ENCODE results near the gene SHISAL1.
"Not testable (repeated sequence)": the region's sequence is repeated elsewhere in the genome, so short reads cannot be mapped to it uniquely, and the experiment has no call there.

The SHISAL1 gene

DNA sequence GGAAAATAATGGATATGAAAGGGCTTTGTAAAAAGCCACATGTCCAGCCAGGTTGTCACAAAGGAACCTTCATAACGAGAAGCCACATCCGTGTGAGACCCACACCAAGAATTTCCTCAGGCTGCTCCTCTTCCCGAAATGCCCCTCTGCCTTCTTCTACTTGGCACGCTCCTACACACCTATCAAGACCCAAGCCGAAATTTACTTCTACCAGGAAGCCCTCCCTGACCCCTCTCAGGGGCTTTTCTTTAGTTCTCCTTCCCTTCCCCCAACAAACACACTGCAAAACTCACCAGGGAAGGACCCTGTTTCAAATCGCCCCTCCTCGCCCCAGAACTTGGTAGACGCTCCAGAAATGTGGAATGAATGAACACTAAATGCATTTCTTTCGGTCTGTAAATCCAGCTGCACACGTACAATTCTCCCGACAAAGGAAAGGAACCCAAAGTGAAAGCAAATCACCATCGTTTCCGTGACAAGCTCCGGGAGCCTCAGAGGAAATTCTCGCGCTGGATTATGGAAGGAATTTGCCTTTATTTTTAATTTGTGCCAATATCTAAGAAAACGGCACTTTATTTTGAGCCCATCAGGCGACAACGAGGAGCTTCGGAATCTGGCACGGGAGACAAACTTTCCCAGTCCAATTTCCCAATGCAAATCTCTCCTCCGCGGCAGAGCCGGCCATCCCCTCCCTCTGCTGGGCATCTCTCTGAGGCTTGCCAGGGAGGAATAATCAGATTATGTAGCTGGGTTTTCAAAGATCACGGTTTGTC is 13.2 kb upstream of the SHISAL1 start:
- DNase-seq = no peak

DNA sequence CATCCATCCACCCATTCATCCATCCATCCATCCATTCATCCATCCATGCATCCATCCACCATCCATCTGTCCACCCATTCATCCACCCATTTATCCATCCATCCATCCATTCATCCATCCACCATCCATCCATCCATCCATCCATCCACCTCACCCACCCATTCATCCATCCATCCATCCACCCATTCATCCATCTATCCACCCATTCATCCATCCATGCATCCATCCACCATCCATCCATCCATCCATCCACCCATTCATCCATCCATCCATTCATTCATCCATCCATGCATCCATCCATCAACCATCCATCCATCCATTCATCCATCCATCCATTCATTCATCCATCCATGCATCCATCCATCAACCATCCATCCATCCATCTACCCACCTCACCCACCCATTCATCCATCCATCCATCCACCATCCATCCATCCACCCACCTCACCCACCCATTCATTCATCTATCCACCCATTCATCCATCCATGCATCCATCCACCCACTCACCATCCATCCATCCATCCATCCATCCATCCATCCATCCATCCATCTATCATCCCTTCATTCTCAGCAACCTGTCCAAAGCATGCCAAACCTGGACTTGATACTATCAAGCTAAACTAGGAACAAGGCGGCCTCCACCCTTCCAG is 10.5 kb upstream of the SHISAL1 start:
- not testable (repeated sequence) for DNase-seq

DNA sequence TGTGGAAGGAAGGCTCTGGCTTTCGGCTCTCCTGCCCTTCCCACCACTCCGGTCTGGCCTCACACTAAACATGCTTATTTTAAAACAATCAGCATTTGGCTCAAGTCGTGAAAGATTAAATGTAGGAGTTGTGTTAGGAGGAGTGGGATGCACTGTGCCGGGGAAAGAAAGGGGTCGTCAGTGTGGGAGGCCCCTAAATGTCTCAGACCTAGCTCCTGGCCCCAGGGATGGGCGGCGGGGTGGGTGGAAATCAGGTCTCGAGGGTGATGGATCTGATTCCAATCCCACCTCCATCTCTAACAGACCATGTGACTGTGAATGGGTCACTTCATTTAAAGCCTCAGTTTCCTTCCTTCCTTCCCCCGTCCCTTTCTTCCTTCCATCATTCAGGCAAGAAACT is 6.9 kb upstream of the SHISAL1 start:
- no peak for DNase-seq

DNA sequence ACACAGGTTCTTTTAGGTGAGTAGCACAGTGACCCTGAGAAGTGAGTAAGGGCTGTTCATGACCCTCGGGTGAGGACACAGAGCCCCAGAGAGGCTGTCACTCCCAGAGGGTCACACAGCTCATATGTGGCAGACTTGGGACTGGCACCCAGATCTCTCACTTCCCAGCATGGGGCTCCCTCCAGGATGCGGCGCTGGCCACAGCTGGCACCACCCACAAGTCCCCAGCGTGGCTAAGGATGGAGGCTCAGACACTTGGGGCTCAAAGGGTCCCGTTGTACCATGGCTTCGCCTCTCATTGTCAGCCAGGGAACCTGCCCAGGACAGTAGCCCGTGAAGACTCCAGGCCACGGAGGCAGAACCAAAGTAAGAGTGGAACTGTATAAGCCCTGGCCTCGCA is 6.0 kb upstream of the SHISAL1 start:
- DNase-seq = no peak

DNA sequence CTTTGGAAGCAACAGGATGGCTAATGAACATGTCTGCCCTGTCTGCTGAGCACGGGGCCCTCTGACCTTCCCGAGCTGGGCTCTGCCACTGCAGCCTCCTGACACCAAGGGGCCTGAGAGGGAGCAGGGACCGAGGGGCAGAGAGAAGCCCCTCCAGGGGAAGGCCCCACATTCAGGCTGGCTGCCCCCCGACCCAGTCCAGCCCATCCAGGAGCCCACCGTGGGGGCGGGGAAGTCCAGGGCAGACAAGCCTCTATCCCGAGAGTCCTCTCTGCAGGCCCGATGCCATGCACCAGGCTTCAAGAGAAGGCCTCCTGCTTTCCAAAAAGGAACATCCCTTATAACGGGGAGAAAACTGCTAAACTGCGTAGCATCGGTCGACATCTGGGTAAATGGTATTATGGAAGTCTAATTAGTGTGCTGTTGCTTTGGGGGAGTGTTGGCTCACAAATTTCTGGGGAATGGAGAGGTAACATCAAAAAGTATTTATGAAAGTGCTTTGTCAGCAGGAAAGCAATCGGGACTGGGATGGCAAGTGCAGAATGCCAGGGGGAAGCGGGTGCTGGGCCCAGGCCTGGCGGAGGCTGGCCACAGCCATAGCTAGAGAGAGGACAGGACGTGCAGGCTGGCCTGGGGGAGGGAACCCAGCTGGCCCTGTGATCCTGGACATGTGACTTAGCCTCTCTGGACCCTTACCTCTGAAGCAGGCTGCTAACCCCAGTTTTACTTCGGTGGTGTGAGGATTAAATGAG is 5.3 kb upstream of the SHISAL1 start:
- DNase-seq = no peak

DNA sequence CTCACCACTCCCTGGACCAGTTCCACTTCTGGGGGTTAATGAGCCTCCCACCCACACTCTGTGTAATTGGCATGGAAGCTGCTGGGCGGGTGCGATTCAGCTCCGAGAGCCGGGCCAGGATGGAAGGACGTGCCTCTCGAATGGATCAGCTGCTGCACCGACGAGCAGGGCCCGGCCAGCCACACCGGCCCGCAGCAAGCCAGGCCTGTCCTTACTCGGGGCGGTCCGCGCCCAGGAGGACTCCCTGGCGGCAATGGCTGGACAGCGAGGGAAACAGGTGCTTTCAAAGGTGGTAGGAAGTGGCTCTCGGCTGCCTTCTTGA is 4.3 kb upstream of the SHISAL1 start:
- DNase-seq = no peak

DNA sequence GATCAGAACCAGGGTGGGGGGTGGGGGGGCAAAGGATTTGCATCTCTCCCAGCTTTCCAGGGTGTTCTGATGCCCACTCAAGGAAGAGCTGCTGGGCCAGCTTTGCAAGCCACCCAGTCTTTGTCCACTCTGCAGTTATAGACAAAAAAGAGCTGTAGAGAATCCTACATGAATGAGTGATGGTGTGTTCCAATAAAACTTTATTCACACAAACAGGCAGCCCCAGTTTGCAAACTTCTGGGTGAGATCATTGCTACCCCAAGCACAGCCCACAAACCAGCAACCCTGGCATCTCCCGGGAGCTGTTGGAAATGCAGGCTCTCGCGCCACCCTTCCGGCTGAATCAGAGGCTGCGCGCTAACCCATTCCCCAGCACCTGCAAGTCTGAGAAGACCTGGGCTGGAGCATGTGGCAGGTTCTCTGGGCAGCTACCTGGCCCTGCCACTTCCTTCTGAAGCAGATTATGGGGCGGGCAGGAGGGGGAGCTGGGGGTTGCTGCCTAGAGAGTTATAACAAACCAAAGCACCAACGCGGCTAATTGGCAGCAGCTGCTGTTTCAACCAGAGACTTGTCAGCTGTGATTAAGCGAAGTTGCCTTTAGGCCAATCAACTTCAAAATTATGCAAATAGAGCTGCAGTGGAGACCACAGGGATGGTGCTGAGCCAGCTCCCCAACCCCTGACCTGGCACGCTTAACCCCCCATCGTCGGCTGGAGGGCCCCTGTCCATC is 3.8 kb upstream of the SHISAL1 start:
- no peak for DNase-seq

DNA sequence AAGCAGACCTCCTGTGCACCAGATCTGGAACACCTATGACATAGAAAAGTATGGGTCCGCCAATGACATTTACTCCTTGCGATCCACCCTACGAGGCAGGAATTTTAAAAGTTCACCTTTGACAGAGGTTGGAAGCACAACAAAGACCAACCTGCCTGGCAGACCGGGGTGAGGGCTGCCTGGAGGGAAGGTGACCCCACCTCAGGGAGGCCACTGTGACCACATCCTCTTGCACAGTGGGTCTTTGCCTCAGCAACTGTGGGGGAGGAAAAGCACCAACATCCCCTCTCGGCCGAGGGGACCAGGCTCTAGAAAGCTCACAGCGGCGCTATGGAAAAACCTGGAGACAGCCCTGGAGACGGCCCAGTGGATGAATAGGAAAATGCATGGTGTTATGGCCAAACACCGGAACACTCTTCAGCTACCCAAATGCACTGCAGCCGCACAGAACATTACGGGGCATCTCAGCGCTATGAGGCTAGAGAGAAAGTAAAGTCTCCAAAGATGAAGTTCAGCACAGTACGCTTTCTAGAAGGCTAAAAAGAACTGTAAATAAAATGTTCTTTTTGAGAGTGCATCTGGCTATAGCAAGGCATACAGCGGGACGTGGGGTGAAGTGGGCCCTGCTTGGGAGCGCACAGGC is 1.8 kb upstream of the SHISAL1 start:
- DNase-seq = no peak

DNA sequence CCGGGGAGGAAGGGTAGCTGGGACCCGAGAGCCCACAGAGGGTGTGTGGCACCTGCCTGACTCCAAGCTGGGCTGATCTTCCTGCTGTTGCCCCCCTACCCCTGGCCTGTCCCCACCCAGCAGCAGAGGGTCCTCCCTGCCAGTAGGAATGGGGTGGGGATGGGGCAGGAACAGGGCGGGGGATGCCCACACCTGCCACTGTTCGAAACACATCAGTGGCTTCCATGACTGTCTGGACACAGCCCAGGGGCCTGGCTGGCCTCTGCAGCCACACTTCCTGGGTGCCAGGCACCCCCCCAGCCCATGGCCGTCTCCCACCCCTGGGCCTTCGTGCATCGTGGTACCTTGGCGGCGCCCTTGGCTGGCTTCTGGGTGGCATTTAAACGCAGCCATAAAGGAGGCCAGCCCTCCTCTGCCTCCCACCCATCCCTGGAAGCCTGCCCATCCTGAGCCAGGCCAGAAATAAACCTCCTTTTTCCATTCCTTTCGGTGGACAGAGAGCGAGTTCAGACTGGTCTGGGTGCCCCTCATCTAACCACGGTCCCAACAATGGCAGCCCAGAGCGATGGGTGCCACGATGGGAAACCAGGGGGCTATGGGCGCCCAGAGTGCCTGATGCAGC is 745 bp upstream of the SHISAL1 start:
- DNase-seq = no peak

DNA sequence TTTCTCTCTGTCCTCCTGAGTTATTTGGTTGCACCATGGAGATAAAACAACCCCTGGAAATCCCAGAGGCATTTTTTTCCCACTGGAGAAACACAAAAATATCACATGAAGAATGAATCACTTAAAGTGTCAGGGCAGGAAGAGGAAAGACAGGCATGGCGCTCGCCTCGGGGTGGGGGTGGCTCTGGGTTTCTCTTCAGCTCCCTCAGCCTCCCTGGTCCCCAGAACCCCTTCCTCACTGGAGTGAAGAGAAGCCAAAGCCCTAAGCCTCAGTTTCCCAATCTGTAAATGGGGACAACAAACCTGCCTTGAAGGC is 938 bp downstream of the SHISAL1 start:
- DNase-seq = no peak

DNA sequence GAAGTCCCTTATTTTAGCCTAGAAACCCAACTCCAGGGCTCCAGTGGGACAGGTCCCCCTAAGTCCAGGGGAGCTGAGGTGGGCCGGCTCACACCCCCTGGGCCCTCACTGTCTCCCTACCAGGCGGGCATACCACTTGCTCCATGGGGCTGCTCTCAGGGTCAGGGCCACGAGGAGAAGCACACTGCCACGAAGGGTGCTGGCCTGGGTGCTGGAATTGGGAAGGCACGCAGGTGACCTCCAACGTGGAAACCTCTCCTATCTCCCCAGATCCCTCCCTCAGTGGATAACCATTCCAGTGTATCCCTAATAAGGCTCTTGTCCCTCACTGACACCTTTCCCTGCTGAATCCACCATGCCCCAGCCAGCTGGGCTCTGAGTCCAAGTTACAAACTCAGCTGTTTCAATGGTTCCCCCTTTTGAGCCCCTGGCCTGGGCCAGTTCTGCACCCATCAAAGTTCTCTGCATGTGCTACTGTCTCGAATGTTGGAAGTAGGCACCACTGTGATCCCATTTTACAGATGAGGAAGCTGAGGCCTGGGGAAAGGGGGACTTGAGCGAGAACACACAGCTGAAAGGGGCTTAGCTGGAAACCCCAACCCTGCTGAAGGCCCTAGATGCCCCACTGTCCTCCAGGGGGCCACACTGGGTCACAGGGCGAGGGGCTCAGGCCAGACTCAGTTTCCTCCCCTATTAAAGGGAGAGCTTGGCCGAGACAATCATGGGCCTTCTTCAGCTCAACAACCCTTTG is 1.5 kb downstream of the SHISAL1 start:
- no peak for DNase-seq

DNA sequence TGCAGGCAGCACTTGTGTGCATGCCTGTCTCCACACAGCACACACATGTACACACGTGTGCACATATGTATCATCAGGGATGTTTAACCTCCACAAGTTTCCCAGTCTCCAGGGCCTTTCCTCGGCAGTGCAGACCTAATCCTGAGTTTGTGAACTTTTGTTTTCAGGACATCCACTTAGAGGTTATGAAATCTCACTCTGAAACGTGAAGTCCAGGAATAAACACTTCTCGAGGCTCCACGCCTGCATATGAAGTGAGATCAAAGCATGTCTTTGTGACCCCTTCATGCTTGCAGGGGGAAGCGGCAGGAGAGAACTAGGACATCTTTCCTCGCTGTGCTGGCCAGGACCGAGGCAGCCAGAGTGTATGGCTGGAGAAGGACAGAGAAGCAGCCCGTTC is 3.1 kb downstream of the SHISAL1 start:
- DNase-seq = no peak

DNA sequence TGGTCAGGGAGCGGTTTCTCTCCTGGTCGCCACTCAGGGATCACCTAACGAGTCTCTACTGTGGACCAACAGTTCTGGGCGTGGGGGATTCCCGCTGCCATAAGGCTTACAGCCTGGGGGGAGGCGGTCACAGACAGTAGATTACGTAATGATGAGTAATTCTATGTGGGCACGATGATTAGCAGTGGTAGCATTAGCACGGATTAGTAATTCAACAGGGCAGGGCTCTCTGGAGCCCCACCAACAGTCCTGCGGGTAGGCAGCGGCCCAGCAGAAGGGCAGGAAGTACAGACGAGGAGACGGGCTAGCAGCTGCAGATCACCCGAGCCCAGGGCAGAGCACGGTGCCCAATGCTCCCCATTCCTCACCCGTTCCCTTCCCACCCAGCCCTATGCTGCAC is 3.6 kb downstream of the SHISAL1 start:
- DNase-seq = no peak

DNA sequence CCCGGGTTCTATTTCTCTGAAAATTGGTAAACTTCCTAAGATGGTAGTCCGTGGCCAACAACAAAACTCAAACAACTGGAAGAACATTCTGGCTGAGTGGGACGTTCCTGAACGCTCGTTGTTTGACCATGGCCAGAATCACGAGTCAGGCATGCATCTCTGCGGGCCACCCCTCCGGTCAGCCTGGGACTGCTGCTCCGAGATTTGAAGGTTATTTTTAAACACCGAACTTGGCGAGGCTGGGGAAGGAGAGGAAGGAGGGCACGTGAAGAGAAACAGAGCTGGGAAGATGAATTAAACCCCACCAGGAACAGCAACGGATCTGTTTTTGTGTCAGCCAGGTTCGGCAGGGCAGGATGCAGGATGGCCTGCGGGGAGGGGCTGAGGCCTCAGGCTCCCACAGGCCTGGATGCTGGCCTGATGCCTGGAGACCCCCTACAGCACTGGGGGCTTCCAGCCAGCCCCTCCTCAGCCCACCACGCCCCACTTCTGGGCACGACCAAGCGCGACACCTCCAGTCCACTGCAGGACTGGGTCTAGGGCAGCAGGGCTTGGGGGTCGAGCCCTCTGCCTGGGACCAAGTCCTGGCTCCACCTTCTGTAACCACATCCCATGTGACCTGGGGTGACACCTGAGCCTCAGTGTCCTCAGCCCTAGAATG is 5.1 kb downstream of the SHISAL1 start:
- no peak for DNase-seq

DNA sequence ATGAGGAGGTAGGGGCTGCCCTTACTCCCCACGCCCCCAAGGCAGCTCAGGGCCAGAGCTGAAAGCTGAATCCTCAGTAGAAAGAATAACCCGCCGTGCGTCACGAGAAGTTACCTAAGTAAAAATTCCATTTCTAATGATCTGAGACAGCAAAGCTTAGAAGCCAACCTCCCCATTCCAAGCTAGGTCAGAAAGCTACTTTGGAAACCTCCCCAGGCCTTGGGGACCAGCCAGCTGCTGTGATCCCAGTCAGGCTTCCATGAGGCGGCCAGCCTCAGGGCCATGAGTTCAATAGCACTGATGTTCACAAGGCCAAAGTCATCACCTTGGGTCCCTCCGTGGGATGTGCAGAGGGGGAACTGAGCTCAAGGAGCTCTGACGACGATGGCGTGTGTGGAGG is 6.9 kb downstream of the SHISAL1 start:
- DNase-seq = no peak

DNA sequence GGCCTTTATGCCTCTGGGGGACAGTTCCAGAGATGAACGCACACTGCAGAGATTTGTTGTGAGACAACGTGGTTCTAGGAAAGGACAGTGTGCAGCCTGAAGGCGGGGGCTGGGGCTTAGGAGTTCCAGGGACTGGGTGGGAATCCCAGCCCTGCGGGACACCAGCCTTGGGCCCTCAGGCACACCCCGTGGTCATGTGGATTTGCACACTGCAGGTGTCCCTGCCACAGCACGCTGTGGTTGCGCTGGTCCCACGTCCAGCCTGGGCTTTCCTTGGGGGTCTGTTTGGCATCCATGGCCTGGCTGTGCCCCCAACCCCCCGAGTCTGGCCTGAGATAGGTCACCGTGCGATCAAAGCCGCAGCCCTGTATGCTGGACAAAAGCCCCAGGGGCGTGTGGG is 7.3 kb downstream of the SHISAL1 start:
- DNase-seq = no peak

DNA sequence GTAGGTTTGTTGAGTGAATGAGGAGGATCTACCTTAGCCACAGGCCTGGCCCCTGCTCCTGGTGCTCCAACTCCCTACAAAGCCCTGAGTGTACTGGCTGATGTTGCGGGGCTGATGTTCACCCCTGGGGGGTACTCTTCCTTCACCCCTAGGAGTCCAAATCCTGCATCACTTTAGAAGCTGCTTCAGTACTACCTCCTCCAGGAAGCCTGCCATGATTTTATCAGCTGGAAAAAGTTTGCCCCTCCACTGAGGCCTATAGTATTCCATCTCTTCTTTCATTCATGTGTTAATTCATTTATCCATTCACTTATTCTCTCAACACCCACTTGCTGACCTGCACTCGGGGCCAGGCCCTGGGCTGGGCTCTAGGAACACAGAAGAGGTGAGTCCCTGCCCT is 7.8 kb downstream of the SHISAL1 start:
- no peak for DNase-seq

DNA sequence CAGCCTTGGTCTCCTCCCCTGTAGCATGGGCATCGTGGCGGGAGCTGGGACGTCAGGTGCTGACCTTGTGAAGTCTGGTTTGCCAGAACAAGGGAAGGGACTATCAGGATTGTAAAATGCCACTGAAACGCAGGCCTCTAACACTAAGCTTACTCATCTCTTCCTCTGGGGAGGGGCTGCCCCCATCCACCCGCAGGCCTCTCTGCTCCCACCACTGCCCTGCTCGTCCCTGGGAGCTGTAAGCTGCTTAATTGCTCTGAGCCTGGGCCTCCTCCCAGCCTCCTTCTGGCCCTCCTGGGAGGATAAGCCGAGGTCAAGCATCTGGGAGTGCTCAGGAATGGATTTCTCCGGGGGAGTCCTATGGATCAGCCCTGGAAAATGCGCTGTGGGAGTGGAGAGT is 8.4 kb downstream of the SHISAL1 start:
- no peak for DNase-seq

DNA sequence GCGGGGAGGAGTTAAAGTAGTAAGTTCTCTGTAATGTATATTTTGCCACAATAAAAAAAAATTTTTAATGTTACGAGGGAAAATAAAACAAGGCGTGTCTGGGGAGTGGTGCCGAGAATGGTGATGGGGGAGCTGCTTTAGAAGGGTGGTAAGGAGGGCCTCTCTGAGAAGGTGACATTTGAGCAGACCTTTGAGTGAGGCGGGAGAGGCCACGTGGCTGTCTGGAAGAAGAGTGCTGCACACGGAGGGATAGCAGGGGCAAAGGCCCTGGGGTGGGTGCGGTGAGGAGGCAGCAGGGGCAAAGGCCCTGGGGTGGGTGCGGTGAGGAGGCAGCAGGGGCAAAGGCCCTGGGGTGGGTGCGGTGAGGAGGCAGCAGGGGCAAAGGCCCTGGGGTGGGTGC is 10.4 kb downstream of the SHISAL1 start:
- DNase-seq = not testable (repeated sequence)

DNA sequence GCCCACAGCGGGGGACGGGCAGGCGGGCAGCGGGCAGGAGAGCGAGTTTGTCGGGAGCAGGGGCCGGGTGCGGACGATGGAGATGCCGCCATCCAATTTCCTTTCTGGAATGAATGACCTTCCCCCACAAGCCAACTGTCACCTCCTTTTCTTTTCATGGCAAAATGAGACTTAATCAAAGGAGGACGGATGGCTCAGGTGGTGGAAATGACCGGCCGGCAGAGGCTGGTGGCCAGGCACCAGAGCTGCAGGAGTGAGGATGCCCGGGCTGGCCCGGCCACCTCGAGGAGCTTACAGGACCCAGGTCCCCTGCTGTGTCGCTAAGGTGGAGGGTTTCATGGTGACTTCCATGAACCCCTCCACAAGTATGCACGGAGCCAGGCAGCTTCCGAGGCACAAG is 11.7 kb downstream of the SHISAL1 start:
- no peak for DNase-seq

DNA sequence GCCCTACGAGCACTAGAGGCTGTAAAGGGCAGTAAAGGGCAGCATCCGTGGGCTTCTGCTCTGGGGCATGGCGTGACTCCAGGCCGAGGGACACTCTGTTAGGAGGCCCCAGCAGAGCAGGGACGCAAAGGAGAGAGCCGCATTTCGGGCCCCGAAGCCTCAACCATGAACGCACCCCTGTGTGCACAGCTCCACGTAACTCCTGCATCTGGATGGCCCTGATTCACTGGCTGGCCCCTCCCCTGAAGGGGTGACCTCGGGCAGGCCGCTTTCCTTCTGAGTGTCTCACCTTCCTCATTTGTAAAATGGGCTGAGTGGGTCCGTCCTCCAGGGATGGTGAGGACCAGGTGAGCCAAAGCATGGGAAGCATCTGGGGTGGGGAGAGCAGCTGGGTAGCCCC is 13.6 kb downstream of the SHISAL1 start:
- no peak for DNase-seq
